LNCAP (cell line): ENCODE data around the gene OR8H3.

Source experiments
- TF ChIP-seq, protein P1 (sequence below): fragments of 450-650 bp; IDR thresholded peaks from 2 replicates; pipeline ENCODE4 v1.5.1; 2017; ENCODE audit warnings: mild to moderate bottlenecking

OR8H3 gene, protein sequence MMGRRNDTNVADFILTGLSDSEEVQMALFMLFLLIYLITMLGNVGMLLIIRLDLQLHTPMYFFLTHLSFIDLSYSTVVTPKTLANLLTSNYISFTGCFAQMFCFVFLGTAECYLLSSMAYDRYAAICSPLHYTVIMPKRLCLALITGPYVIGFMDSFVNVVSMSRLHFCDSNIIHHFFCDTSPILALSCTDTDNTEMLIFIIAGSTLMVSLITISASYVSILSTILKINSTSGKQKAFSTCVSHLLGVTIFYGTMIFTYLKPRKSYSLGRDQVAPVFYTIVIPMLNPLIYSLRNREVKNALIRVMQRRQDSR

DNA sequence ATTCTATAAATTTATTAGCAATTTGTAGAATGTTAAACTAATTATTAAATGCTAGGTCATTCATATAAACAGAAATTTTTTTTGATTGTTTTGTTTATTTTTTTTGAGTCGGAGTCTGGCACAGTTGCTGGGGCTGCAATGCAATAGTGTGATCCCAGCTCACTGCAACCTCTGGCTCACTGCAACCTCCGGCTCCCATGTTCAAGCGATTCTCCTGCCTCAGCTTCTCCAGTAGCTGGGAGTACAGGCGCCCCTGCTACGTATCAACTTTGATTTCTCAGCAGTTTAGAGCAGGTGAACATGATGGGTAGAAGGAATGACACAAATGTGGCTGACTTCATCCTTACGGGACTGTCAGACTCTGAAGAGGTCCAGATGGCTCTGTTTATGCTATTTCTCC lies at the start of gene OR8H3:
Gene OR8H3, plus strand, starts transcription at position 301 of the 400 bp plus-strand sequence. Its CDS starts 0 bp downstream, at position 301.
- TF ChIP-seq, protein P1, sequence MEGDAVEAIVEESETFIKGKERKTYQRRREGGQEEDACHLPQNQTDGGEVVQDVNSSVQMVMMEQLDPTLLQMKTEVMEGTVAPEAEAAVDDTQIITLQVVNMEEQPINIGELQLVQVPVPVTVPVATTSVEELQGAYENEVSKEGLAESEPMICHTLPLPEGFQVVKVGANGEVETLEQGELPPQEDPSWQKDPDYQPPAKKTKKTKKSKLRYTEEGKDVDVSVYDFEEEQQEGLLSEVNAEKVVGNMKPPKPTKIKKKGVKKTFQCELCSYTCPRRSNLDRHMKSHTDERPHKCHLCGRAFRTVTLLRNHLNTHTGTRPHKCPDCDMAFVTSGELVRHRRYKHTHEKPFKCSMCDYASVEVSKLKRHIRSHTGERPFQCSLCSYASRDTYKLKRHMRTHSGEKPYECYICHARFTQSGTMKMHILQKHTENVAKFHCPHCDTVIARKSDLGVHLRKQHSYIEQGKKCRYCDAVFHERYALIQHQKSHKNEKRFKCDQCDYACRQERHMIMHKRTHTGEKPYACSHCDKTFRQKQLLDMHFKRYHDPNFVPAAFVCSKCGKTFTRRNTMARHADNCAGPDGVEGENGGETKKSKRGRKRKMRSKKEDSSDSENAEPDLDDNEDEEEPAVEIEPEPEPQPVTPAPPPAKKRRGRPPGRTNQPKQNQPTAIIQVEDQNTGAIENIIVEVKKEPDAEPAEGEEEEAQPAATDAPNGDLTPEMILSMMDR: no peak

DNA sequence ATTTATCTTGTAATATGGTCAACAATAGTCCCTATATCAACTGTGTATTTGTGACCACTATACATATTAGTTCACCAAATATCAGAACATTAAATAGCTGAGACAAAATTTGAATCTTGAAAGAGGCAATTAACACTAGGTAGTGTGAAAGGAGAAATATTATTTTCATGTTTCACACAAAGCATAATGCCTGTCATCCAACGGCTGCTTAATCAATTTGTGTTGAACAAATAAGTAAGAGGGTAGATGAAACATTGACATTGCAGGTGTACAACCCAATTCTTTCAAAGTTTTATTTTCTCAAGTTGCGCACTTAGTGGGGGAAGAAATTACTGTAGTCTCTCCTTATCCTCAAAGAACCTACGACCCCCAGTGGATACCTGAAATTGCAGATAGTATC lies 32.5 kb upstream of the OR8H3 start:
- TF ChIP-seq, protein P1: peak; percentile 37; the same call in 1 of the 2 replicates

DNA sequence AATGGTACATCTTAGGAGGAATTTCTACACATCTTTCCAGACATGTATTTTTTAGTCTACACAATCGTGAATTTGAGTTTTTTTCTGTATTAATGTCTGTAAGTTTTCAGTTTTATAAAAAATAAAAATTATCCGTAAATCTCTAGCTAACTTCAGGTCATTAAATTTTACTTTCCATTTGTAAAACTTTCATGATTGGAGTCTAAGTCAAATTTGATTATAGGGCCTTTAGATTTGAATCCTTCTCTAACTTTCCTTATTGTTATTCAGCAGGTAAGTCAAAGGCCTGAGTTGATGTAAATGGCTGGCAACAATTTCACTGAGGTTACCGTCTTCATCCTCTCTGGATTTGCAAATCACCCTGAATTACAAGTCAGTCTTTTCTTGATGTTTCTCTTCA lies 29.2 kb upstream of the OR8H3 start, which contains the start of gene OR8I2:
Gene OR8I2, plus strand, starts transcription at position 301 of the 400 bp plus-strand sequence. Its CDS starts 0 bp downstream, at position 301.
- TF ChIP-seq, protein P1: no peak

DNA sequence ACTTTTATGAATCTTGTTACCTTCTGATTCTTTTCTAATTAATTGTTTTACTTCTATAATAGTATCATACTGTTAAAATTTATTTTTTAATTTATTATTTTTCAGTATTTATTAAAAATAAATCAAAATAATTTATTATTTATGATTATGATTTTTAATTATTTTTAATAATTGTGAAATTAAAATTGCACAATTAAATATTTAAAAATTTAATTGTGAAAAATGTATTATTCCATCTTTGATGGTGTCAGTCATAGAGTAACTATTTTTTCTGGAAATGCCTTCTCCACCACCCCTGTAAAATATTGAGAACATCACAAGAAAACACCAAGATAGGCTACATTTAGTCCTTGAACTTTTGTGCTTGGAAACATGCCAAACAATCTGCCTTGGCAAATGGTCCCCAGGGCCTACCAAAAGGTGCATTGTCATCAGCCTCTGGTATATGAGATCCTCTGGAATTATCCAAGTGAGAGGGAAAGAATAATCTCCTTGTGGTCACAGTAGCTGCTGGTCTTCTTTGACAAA lies 18.9 kb upstream of the OR8H3 start, which contains the start of gene OR8H2:
Gene OR8H2, plus strand, starts transcription at position 478 of the 528 bp plus-strand sequence. CDS start 1,356 bp downstream, outside the sequence.
- TF ChIP-seq, protein P1: no peak

DNA sequence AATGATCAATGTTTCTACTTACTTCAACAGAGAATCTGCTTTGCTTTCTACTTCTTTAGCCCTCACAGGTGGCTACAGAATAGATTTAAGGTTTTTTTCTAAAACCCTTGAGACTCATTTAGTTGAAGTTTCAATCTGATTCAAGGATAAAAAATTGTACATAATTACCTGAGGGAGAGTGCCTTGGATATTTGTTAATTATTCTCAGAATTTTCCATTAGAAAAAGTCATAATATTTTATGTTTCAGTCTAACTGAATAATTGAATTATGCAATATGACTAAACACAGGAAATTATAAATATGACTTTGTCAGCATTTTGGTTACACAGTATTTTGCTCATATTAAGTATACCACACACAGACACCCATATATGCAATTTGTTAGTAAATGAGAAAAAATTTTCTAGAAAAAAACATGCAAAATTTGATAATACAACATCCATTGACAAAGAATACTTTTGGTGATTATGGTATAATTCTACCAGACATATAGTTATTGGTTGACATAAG lies 18.0 kb downstream of the OR8H3 start, which contains the start of gene OR8J3:
Gene OR8J3, minus strand, starts transcription at position 51 of the 511 bp plus-strand sequence. CDS start 2,483 bp downstream, outside the sequence.
- TF ChIP-seq, protein P1: no peak

DNA sequence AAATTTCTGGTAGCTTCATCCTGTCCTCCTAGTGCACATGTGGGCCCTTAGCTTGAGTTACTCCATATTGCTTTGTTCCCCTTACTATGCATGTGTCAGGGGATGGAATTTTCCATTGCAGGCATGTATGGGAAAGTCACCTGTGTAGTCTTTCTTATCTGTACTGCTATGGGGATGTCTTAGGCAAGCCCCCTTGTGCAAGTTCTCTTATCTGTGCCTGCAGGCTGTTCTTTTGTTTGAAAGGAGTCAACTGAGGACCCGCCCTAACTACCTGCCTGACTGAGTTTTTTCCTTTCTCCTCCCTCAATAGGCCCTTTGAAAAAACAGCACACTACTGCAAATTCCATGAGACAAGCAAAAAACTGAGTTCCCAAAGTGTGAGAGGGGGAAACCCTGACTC lies 29.2 kb downstream of the OR8H3 start:
- TF ChIP-seq, protein P1: no peak

DNA sequence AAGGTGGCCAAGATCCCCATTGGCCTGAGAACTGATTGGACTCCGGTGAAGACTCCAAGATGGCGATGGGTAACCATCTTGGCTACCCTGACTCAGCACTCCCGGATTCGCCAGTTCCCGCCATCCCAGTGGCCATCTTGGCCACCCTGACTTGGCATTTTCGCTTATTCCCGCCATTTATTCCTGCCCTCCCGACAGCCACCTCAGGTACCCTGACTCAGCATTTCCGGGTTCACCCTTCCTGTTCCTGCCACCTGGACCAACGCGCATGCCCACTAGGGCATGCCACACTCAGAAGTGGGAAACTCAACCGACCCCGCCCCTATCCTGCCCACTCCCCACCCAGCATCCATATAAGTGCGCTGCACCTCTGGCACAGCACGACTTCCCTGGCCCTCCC lies 30.2 kb downstream of the OR8H3 start:
- TF ChIP-seq, protein P1: no peak
